Neural cell (in vitro differentiated cells): ENCODE data around the gene RADIL. TPM values are rescaled to one million over a fixed set of nuclear protein-coding genes. Genes with fewer than 3 reads are reported as not detected.

Source experiments
- H2AFZ ChIP-seq: fragments of 200-600, 300-800 bp; sonication (generic), shearing (Covaris generic); 2 replicates; pipeline ENCODE4 v1.6.0; 2014; ENCODE audit warnings: low read depth, mild to moderate bottlenecking, antibody characterized with exemption, low read length, moderate library complexity
- H3F3A ChIP-seq: fragments of 200-600 bp; shearing (Covaris generic); 2 replicates; pipeline ENCODE4 v1.6.1; 2016; ENCODE audit warnings: mild to moderate bottlenecking, moderate library complexity, mixed read lengths, antibody characterized with exemption, low read length; ENCODE audit not compliant: insufficient read depth, poor library complexity, severe bottlenecking
- H3K27ac ChIP-seq: fragments of 200-600, 300-800 bp; sonication (generic), shearing (Covaris generic); 2 replicates; pipeline ENCODE4 v1.5.1; 2014; ENCODE audit warnings: mild to moderate bottlenecking, low read length, moderate library complexity
- H3K27me3 ChIP-seq: fragments of 300-800, 200-600 bp; sonication (generic), shearing (Covaris generic); 2 replicates; pipeline ENCODE4 v1.6.0; 2014; ENCODE audit warnings: mild to moderate bottlenecking, low read depth, low read length, moderate library complexity; ENCODE audit not compliant: insufficient read depth
- H3K36me3 ChIP-seq: fragments of 300-800, 200-600 bp; sonication (generic), shearing (Covaris generic); 2 replicates; pipeline ENCODE4 v1.5.1; 2014; ENCODE audit warnings: mild to moderate bottlenecking, antibody characterized with exemption, low read length, moderate library complexity; ENCODE audit not compliant: insufficient read depth
- H3K4me2 ChIP-seq: fragments of 300-800, 200-600 bp; sonication (generic), shearing (Covaris generic); 2 replicates; pipeline ENCODE4 v1.6.0; 2014; ENCODE audit warnings: mild to moderate bottlenecking, low read length
- H3K4me3 ChIP-seq: fragments of 300-800, 200-600 bp; sonication (generic), shearing (Covaris generic); 2 replicates; pipeline ENCODE4 v1.5.1; 2014; ENCODE audit warnings: mild to moderate bottlenecking, low read length, moderate library complexity
- H3K79me2 ChIP-seq: fragments of 200-600 bp; shearing (Covaris generic); replicated peaks from 2 replicates; pipeline ENCODE4 v1.6.0; 2014; ENCODE audit warnings: mild to moderate bottlenecking, low read length, moderate library complexity; ENCODE audit not compliant: insufficient read depth
- H3K9ac ChIP-seq: fragments of 300-800, 200-600 bp; sonication (generic), shearing (Covaris generic); 2 replicates; pipeline ENCODE4 v1.6.1; 2016; ENCODE audit warnings: mild to moderate bottlenecking, low read length, mixed read lengths
- H3K9me2 ChIP-seq: fragments of 200-600 bp; shearing (Covaris generic); 2 replicates; pipeline ENCODE4 v1.6.1; 2016; ENCODE audit warnings: mild to moderate bottlenecking, low read length, mixed read lengths; ENCODE audit not compliant: insufficient read depth
- H3K9me3 ChIP-seq: fragments of 200-600, 300-800 bp; sonication (generic), shearing (Covaris generic); 2 replicates; pipeline ENCODE4 v1.6.1; 2016; ENCODE audit warnings: mild to moderate bottlenecking, mixed run types, low read length, moderate library complexity, mixed read lengths
- H4K20me1 ChIP-seq: fragments of 200-600 bp; shearing (Covaris generic); 2 replicates; pipeline ENCODE4 v1.6.1; 2016; ENCODE audit warnings: mild to moderate bottlenecking, mixed run types; ENCODE audit not compliant: insufficient read depth
- CTCF ChIP-seq: fragments of 450-650 bp; IDR thresholded peaks from 2 replicates; pipeline ENCODE4 v1.5.1; 2014; ENCODE audit warnings: antibody characterized with exemption, mild to moderate bottlenecking, moderate library complexity; ENCODE audit not compliant: poor library complexity, severe bottlenecking
- EP300 ChIP-seq: fragments of 450-650 bp; conservative IDR thresholded peaks from 2 replicates; pipeline ENCODE4 v1.6.1; 2014; ENCODE audit warnings: antibody characterized with exemption, mild to moderate bottlenecking, moderate library complexity; ENCODE audit not compliant: poor library complexity, severe bottlenecking
- EZH2 ChIP-seq: fragments of 200-600, 300-800 bp; shearing (Covaris generic), sonication (generic); IDR thresholded peaks from 2 replicates; pipeline ENCODE4 v1.6.1; 2014; ENCODE audit warnings: antibody characterized with exemption, low read length, borderline replicate concordance, mild to moderate bottlenecking; ENCODE audit not compliant: insufficient read depth, poor library complexity, severe bottlenecking
- MXI1 ChIP-seq: fragments of 450-650 bp; conservative IDR thresholded peaks from 2 replicates; pipeline ENCODE4 v1.6.1; 2014; ENCODE audit warnings: antibody characterized with exemption, mild to moderate bottlenecking; ENCODE audit not compliant: poor library complexity, severe bottlenecking
- POLR2AphosphoS5 ChIP-seq: IDR thresholded peaks from 2 replicates; pipeline ENCODE4 v1.6.1; 2012
- RAD21 ChIP-seq: fragments of 450-650 bp; conservative IDR thresholded peaks from 2 replicates; pipeline ENCODE4 v1.6.1; 2014; ENCODE audit warnings: antibody characterized with exemption, mild to moderate bottlenecking, moderate library complexity
- SMC3 ChIP-seq: fragments of 450-650 bp; conservative IDR thresholded peaks from 2 replicates; pipeline ENCODE4 v1.6.1; 2014; ENCODE audit warnings: antibody characterized with exemption, mild to moderate bottlenecking, moderate library complexity; ENCODE audit not compliant: poor library complexity
- TAF1 ChIP-seq: IDR thresholded peaks from 2 replicates; pipeline ENCODE4 v1.6.1; 2012; ENCODE audit warnings: low read depth
- polyA plus RNA-seq: library from polyadenylated mRNA; depleted of rRNA; stranded (reverse); fragments of >200 nt; gene quantifications from 2 replicates; pipeline ENCODE4 v1.2.3, GENCODE V29; 2014
- TF ChIP-seq, protein P1 (sequence below): IDR thresholded peaks from 2 replicates; pipeline ENCODE4 v1.6.1; 2012; ENCODE audit warnings: borderline replicate concordance

RADIL gene
- polyA plus RNA-seq, 1 donor from 2014 or later: 4.1 TPM

DNA sequence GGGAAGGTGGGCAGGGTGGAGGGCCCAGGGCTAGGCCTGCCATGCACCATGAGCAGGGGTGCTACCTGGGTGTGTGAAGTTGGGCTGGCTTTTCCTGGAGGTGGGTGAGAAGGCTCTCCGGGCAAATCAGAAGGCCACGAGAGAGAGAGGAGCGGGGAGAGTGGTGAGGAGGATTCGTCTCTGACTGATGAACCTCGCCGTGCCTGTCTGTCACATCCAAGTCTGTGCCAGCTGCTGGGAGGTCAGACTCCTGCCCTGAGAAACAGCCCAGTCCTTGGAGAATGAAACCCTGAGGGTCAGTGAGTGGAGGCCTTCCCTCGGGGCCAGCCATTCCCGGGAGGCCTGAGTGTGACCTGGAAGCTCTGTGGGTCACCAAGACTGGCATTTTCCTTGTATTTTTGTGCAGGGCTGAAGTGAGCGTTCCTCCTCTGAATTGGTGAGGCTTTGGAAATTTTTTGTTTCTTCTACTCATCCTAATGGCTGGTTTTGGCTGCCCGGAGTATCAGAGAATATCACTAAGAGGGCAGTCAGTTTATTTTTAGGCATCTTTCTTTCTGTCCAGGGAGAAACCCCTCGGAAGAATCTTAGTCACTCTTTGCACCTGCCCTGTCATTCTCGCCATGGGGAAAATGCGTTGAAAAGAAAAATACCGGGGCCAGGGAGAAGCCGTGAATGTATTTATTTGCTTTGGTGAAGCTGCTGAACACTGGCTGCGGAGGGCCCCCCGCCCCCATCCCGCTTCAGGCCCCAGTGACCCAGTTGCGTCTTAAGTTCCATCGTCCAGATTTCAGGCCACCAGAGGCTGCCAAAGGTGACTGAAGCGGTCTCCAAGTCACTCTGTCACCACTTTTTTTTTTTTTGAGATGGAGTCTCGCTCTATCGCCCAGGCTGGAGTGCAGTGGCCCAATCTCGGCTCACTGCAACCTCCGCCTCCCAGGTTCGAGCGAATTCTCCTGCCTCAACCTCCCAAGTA, 114.6 kb downstream of the RADIL start:
- H3K79me2 ChIP-seq: no peaks in the 10 kb centered on the region
- H3K4me3 ChIP-seq: no peak overlapping the region
- no peaks in the 10 kb centered on the region for H3K36me3 ChIP-seq
- no peak overlapping the region for H3K27ac ChIP-seq
- H4K20me1 ChIP-seq: no peaks in the 10 kb centered on the region
- H3K4me2 ChIP-seq: no peak overlapping the region
- H3K9ac ChIP-seq: no peak overlapping the region
- no peak overlapping the region for H2AFZ ChIP-seq
- H3K27me3 ChIP-seq: no peaks in the 10 kb centered on the region
- TF ChIP-seq TAF1: no peak
- no peak for TF ChIP-seq EP300
- no peak for TF ChIP-seq POLR2AphosphoS5
- TF ChIP-seq CTCF: no peak
- no peak for TF ChIP-seq MXI1
- no peak for TF ChIP-seq RAD21
- TF ChIP-seq EZH2: no peak
- TF ChIP-seq SMC3: no peak
- TF ChIP-seq, protein P1, sequence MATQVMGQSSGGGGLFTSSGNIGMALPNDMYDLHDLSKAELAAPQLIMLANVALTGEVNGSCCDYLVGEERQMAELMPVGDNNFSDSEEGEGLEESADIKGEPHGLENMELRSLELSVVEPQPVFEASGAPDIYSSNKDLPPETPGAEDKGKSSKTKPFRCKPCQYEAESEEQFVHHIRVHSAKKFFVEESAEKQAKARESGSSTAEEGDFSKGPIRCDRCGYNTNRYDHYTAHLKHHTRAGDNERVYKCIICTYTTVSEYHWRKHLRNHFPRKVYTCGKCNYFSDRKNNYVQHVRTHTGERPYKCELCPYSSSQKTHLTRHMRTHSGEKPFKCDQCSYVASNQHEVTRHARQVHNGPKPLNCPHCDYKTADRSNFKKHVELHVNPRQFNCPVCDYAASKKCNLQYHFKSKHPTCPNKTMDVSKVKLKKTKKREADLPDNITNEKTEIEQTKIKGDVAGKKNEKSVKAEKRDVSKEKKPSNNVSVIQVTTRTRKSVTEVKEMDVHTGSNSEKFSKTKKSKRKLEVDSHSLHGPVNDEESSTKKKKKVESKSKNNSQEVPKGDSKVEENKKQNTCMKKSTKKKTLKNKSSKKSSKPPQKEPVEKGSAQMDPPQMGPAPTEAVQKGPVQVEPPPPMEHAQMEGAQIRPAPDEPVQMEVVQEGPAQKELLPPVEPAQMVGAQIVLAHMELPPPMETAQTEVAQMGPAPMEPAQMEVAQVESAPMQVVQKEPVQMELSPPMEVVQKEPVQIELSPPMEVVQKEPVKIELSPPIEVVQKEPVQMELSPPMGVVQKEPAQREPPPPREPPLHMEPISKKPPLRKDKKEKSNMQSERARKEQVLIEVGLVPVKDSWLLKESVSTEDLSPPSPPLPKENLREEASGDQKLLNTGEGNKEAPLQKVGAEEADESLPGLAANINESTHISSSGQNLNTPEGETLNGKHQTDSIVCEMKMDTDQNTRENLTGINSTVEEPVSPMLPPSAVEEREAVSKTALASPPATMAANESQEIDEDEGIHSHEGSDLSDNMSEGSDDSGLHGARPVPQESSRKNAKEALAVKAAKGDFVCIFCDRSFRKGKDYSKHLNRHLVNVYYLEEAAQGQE: no peak
- no peaks in the 10 kb centered on the region for H3F3A ChIP-seq
- no peaks in the 10 kb centered on the region for H3K9me3 ChIP-seq
- no peaks in the 10 kb centered on the region for H3K9me2 ChIP-seq

DNA sequence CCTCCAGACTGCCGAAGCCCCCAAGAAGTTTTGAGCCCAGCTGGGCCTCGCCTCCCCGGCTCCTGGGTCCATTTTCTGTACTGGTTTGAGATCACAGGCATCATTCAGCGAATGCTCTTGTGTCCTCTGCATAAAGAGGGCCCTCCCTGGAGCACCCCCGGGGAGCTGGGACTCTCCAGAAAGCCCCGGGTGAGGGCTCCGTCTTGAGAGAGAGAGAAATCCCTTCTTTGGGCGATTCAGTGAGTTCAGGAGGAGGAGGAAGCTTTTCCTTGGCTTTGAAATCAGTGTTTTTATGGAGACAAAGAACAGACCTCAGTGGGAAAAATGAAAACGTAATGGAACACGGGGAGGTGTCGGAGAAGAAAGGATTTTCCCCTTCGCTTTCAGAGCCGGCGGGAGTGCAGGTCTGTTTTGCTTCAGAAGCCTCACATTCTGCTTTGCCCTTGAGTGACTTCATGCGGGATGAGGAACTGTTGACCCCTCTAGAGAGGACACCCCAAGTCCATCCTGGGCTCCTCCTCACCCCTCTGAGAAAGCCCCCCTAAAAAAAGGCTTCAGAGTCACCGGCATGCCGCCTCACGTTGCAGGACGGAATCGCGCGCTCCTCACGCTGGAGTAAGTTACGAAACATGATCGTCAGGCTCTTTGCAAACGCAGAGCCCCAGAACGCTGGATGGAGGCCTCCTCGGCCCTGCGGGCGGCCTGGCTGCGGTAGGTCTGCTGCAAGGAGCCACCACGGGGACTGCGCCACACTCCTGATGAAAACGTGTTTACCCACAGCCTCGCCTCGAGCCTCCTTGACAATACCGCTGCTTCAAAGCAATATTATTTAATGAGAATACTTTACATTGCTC, 116.6 kb downstream of the RADIL start:
- H3K79me2 ChIP-seq: no peaks in the 10 kb centered on the region
- no peak overlapping the region for H2AFZ ChIP-seq
- H3K4me3 ChIP-seq: no peak overlapping the region
- H3K36me3 ChIP-seq: no peaks in the 10 kb centered on the region
- no peaks in the 10 kb centered on the region for H3K9me2 ChIP-seq
- TF ChIP-seq EZH2 (no peak), POLR2AphosphoS5 (no peak), SMC3 (no peak)
- H3K27ac ChIP-seq: no peak overlapping the region
- no peaks in the 10 kb centered on the region for H4K20me1 ChIP-seq
- H3K4me2 ChIP-seq: no peak overlapping the region
- H3K27me3 ChIP-seq: no peaks in the 10 kb centered on the region
- no peak overlapping the region for H3K9ac ChIP-seq
- no peaks in the 10 kb centered on the region for H3F3A ChIP-seq
- no peaks in the 10 kb centered on the region for H3K9me3 ChIP-seq
